Measurements from ENCODE around the gene REP15.

DNA sequence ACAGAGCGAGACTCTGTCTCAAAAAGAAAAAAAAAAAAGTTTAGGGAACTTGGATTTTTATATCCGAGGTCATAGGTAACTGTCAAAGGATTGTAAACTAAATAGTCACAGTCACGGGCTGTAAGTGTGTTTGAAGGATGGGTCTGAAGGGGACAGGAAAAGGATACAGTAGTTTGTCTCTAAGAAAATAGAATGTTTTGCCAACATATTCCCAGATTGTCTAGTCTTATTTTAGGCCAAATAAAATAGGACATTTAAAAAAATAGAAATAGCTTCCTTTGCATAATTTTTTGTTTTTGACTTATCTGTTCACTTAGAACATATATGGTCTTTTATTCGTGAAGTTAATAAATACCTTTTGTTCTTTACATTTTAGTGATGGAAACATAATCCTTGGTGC is 24.2 kb upstream of the REP15 start:
- no peak for TF ChIP-seq NFRKB (IDR thresholded peaks at IDR 0.05)
- TF ChIP-seq BHLHE40 (IDR thresholded peaks at IDR 0.05; ENCODE audit: borderline replicate concordance), result no peak
- TF ChIP-seq ELF4 (IDR thresholded peaks at IDR 0.05), result no peak
- no peak for TF ChIP-seq SUZ12 (IDR thresholded peaks at IDR 0.05)
- no peak for TF ChIP-seq FOXA1 (IDR thresholded peaks at IDR 0.05)
- no peak for TF ChIP-seq LEF1 (IDR thresholded peaks at IDR 0.05; ENCODE audit: borderline replicate concordance)
- TF ChIP-seq, protein P1, sequence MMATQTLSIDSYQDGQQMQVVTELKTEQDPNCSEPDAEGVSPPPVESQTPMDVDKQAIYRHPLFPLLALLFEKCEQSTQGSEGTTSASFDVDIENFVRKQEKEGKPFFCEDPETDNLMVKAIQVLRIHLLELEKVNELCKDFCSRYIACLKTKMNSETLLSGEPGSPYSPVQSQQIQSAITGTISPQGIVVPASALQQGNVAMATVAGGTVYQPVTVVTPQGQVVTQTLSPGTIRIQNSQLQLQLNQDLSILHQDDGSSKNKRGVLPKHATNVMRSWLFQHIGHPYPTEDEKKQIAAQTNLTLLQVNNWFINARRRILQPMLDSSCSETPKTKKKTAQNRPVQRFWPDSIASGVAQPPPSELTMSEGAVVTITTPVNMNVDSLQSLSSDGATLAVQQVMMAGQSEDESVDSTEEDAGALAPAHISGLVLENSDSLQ (IDR thresholded peaks at IDR 0.05), result no peak
- no peak for TF ChIP-seq CTBP1 (IDR thresholded peaks at IDR 0.05; ENCODE audit: borderline replicate concordance)
- no peak for TF ChIP-seq TARDBP (IDR thresholded peaks at IDR 0.05)
- TF ChIP-seq FOXK2 (IDR thresholded peaks at IDR 0.05), result no peak
- TF ChIP-seq FOXM1 (IDR thresholded peaks at IDR 0.05; ENCODE audit: borderline replicate concordance), result no peak
